GM20431 (cell line): ENCODE results near the gene SLC22A4.

ENCODE experiments used
- in situ Hi-C: fragments of 300-500 bp; cut with MseI, MboI; formaldehyde crosslinking; loops from one replicate; pipeline ENCODE4 v1.15.0; 2020; ENCODE audit warnings: low sequenced_read_pairs; ENCODE audit not compliant: unreplicated experiment

SLC22A4 gene

DNA sequence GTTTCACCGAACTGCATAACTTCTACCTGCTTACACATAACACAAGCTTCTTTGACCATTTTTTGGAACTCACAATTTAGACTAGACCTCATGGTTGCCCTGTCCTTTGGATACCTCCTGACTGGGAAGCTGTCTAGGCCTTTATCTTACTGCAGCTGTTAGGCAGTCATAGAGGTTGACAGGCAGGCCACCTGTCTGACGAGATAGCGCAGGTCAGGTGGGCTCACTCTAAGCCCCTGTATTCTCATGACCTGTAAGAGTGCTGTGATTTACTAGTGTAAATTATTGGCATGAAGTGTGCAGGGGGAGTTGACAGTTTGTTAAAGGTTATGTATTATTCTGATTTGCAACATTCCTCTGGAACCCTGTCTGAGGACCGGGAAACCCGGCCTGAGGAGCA lies 29.0 kb downstream of the SLC22A4 start:
- in situ Hi-C loops: no loop called here

DNA sequence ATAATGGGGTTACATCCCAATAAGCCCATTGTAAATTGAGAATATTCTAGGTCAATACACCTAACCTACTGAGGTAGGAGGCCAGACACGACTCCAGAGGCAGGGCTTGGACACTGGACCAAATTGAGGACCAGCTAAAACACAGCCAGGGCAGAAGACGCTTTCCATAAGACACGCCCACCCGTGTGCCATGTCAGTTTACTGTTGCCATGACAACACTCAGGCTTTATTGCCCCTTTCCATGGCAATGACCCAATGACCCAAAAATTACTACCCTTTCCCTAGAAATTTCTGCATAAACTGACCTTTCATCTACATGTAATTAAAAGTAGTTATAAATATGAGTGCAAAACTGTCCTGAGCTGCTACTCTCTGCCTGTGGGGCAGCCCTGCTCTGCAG lies 31.5 kb downstream of the SLC22A4 start:
- in situ Hi-C loops: no loop called here

DNA sequence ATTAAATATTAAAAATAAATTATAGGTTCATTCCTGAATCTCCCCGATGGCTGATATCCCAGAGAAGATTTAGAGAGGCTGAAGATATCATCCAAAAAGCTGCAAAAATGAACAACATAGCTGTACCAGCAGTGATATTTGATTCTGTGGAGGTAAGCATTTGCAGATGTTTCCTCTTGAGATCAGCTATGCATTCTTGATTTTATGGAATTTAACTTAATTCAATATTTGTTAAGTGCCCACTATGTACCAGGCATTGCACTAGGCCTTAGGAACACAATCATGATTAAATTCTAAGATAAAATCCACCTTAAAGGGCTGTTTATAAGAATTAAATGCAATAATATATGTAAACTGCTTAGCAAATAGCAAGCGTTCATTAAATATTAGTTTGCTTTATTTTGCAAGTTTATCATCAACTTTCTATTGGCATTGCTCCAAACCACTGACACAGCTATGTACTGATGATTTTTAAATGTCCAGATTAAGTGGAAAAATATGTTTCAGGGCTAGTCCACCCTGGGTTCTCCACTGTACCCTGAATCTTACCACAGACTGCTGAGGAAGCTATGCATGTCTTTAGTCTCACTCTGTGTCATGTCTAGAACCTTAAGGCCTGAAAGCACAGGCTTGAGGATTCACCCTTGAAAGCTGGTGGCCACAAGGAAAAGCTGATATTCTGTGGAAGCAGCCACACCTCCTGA lies 33.2 kb downstream of the SLC22A4 start:
- in situ Hi-C loops: no loop called here

DNA sequence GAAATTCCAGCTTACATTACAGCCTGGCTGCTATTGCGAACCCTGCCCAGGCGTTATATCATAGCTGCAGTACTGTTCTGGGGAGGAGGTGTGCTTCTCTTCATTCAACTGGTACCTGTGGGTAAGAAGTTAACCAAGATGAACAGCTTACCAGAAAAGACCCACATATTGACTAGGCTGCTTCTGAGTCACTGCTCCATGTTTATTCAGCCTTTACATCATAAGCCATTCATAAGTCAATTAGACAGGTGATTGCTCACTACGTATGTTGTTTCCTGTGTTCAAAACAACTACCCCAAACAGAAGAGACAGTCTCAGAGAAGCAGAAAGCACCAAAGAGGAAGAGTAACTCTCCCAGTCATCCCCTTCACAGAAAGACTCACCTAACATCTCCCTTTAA lies 40.6 kb downstream of the SLC22A4 start:
- in situ Hi-C loops: no loop called here

DNA sequence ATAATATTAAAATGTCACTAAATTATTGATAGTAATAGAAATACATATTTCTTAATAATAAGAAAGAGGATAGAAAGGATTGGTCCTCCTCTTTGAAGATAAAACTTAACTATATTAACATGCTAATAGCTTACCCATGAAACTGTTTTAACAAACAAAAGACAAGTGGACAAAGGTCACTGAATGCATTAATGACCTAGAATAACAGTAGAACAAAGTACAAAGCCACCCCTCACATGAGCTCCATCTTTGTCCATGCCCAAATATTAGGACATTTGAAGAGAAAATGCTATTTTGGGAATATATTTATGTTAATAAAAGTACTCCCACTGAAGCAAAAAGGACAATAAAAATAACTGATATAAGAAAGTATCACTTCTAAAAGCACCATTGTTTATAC lies 41.2 kb downstream of the SLC22A4 start:
- in situ Hi-C loops: no loop called here

DNA sequence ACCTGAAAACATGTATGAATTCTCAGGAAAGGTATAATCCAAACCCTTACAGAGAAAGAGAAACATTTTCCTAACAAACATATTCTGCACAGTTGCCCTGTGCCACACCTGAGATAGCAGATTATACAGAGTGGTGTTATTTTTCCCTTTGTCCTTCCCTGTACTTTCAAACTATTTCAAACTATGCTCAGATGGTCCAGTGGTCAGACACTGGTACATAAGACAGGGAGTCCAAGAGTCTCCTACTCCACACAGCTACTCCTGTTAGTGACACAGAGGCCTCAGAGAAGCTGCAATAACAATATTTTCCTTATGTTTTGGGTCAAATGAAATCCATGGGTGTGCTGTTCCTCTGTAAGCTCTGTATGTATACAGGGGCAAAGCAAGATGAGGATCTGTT lies 45.3 kb downstream of the SLC22A4 start:
- in situ Hi-C loops: no loop called here

DNA sequence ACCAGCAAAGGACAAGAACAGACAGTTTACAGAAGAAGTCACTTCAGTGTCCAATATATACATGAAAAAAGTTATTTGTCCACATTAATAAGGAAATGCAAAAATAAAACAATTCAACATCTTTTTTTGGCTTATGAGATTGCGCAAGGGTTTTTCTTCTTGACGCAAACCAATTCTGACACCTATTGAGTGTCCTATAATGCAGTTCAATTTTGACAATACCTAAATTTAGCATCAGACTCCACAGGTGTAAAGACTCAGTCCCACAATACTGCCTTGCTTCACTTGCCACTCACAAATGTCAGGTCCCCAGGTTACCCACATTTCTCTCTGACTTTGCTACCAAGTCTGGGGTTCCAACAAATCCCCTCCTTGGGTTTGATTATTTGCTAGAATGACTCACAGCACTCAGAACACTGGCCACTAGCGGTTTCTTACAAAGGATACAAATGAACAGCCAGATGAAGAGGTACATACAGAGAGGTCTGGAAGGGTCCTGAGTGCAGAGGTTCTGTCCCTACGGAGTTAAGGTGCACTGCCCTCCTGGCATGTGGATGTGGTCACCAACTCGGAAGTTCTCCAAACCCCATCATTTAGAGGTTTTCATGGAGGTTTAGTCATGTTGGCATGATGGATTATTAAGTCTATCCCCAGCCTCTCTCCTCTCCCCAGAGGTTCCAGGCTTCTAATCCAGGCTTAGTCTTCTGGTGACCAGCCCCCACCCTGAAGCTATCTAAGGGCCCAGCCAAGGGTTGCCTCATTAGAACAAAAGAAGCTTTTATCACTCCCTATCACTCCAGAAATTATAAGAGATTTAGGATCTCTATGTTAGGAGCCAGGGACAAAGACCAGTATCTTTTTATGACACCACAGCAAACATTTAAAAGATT lies 48.3 kb downstream of the SLC22A4 start:
- in situ Hi-C loops: no loop called here

DNA sequence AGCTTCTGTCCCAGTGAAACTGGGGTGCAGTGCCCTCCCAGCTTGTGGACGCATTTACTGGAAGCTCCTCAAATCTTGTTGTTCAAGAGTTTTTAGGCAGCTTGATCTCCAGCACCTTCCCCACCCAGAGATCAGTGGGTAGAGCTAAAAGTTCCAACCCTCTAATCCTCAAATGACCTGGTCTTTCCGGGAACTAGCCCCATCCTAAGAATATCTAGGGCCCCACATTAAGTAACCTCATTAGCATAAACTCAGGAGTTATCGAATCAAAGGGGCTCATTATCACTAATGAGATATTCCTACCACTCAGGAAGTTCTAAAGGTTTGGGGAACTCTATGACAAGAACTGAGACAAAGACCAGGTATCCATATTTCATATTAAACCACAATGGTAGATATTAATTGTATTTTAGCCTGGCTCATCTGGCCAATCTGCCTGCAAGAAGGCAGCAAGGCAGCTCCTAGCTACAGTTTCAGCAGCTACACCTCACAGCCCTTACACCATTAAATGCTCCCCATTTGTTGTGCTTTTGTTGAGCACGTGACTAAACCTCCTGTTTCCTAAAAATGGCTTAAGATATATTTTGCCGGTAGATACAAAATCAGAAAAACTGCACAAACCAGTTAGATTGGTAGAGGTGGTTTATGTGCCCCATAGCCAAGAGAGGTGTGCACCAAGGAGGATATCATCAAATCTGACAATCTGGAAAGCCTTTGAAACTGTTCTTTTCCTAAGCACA lies 50.8 kb downstream of the SLC22A4 start:
- in situ Hi-C loops: no loop called here

DNA sequence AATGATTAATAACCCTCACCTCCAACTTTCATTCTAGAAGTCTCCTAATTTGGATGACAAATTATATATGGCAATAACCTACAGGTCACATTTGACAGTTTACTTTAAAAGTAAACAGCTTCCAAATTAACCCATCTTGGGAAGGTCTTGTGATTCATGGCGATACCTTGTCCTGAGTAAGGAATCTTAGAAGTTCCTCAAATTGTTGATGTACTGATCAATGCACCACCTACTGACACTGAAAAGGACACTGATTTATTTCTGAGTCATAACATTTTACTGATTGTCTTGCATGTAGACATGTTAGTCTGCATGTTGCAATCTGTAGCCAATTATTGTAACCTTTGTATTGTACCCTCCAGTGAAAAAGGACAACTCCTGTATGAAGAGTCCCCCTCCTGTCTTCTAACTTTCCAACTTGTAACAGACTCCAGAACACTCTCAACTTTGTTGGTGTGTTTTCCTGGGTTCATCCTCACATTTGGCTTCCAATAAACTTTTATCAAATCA lies 59.3 kb downstream of the SLC22A4 start:
- in situ Hi-C loops: no loop called here

DNA sequence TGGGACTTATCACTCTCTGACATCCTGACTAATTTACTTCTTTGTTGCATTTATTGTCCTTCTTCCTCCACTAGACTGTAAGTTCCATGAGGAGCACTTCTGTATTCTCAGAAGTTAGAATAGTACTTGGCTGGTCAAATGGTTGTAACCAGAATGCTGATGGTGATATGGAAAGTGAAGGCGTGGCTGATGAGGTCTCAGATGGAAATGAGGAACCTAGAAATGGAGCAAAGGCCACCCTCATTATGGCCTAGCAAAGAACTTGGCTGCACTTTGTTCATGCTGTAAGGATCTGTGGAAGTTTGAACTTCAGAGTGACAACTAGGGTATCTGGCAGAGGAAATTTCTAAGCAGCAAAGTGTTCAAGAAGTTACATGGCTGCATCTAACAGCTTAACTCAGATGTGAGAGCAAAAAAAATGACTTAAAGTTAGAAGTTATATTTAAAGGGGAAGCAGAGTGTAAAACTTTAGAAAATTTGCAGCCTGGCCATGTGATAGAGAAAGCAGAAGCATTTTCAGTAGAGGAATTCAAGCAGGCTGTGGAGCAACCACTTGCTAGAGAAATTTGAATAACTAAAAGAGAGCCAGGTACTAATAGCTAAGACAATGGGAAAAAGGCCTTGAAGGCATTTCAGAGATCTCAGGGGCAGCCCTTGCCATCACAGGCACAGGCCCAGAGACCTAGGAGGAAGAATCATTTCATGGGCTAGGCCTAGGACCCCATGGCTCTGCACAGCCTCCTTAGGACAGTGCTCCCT lies 60.4 kb downstream of the SLC22A4 start:
- in situ Hi-C loops: no loop called here

DNA sequence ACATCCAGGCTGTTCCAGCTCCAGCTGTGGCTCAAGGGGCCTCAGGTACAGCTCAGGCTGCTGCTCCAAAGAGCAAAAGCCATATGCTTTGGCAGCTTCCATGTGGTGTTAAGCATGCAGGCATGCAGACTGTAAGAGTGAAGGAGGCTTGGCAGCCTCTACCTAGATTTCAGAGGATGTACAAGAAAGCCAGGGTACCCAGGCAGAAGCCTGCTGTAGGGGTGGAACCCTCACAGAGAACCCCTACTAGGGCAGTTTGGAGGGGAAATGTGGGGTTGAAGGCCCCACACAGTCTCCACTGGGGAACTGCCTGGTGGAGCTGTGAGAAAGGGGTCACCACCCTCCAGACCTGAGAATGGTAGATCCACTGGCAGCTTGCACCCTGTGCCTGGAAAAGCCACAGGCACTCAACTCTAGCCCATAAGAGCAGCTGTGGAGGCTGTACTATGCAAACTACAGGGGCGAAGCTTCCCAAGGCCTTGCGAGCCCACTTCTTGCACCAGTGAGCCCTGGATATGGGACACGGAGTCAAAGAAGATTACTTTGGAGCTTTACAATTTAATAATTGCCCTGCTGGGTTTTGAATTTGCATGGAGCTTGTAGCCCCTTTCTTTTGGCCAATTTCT lies 61.1 kb downstream of the SLC22A4 start:
- in situ Hi-C loops: no loop called here

DNA sequence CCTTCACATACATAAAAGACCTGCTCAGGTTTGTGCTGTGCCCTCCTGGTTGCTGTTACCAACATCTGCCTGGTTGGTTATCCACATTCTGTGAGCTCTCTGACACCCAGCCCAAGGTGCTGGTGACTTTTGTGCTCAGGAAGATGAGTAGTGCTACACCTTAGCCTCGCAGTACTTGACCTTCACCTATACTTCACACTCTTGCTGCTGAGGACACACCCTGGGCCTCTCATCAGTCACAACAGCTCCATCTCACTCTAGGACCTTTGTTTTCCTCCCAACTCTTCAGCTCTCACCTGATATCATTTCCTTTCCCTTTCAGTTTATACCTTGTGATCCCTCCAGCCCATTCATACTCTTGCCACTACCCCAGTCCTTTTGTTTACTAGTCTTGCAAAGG lies 64.6 kb downstream of the SLC22A4 start:
- in situ Hi-C loops: no loop called here

DNA sequence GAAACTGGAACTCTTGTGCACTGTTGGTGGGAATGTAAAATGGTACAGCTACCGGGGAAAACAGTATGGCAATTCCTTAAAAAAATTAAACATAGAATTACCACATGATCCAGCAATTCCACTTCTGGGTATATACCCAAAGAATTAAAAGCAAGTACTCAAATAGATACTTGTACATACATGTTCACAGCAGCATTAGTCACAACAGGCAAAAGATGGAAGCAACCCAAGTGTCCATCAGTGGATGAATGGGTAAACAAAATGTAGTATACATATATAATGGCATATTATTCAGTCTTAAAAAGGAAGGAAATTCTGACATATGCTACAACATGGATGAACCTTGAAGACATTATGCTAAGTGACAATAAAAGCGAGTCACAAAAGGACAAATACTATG lies 67.9 kb downstream of the SLC22A4 start:
- in situ Hi-C loops: no loop called here

DNA sequence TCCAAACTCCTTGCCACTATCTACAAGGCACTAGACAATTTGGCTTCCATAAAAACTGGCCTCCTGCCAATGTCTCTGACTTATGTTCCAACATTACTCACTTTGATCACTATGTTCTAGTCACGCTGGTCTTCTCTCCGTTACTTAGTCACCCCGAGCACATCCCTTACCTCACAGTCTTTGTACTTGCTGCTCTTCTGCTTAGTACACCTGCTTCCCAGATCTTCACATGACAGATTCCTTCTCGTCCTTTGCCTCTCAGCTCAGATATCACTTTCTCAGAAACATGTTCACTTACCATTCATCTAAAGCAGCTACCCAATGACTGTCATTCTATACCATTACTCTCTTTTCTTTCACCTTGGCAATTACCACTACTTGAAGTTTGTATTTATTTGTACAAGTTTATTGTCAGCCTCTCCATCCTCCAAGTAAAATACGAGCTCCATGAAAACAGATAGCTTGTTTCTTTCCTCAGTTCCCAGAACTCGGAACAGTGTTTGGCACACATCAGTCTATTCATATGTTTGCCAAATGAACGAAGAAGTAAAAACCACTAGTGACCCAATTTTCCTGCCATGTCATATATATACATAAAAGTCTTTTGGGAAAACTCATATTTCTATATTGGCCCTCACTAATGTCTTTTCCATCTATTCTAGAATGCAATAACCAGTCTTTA lies 69.4 kb downstream of the SLC22A4 start:
- in situ Hi-C loops: no loop called here

DNA sequence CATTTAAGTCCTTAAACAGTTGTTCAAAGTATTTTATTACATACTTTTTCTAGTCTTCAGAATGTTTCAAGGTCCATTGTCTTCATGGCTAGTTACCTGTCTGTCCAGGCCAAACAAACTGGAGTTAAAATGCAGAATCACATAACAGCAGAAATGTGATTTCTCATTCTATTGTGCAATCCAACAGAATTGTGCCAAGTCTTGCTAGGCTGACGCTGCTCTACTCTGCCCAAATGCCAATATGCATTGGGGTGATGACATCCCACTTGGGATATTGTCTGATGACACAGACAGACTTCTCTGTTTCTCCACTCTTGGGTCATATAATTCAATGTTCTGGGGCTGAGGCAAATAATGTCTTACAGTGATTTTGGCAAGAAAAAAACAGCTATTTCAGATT lies 70.1 kb downstream of the SLC22A4 start:
- in situ Hi-C loops: no loop called here

DNA sequence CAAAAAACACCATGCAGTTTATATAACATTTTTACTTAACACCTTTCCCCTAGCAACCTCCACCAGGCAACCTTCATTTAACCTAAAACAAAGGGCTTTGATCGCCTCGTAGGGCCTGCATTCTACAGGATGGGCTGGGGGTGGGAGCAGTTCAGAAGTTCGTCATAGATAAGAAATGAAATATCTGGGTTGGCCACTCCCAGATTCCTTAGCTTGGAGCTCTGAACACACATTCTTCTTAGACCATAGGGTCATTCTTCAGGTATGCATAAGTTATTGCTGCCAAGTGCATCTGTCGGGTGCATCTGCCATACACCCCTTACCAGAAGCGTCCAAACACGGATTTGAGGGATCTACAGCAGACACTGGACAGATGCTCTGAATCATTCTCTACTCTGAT lies 71.0 kb downstream of the SLC22A4 start:
- in situ Hi-C loops: no loop called here

DNA sequence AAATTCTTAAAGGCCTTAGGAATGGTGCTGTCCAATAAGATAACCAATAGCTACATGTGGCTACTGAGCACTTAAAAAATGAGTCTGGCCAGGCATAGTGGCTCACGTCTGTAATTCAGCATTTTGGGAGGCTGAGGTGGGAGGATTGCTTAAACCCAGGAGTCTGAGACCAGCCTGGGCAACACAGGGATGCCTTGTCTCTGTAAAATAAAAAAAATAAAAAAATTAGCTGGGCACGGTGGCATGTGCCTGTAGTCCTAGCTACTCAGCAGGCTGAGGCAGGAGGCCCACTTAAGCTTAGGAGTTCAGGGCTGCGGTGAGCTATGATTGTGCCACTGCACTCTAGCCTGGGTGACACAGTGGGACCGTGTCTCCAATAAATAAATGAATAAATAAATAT lies 74.0 kb downstream of the SLC22A4 start:
- in situ Hi-C loops: no loop called here

DNA sequence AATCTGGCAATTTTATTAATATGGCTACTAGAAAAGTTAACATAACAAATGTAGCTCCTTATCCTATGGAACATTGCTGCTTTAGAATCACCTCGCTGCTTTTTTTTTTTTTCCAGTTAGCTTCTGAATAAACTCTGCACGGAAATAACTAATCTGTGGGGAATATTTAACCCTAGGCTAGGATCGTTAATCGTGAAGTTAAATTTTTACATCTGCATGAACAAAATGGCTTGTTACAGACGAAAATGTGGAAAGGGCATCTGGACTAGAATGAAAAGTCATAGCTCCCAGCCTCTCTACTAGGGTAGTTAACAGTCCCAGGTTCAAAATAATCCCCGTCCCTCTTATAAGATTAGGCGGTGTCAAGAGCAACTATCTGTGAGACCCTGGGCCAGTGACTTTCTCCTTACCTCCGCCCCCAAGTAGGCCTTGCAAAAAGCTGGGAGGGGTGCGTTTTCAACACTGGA lies 74.8 kb downstream of the SLC22A4 start:
- in situ Hi-C loops: no loop called here
